Testis (tissue), 2 donors: ENCODE data around the gene NARS2.

Source experiments
- POLR2A ChIP-seq: fragments of 450-650 bp; IDR thresholded peaks from one replicate; pipeline ENCODE4 v1.6.1; 2017; ENCODE audit warnings: antibody characterized with exemption, mild to moderate bottlenecking, moderate library complexity
- TF ChIP-seq, protein P1 (sequence below), 3 experiments: fragments of 450-650 bp in 2 of 3; fragments of 200-600 bp in 1 of 3; sonication (generic) in 1 of 3; IDR thresholded peaks; one replicate each; pipeline ENCODE4 v1.5.1; 2016 to 2019; ENCODE audit warnings: antibody characterized with exemption in 3 of 3, mild to moderate bottlenecking in 2 of 3, moderate library complexity in 1 of 3

DNA sequence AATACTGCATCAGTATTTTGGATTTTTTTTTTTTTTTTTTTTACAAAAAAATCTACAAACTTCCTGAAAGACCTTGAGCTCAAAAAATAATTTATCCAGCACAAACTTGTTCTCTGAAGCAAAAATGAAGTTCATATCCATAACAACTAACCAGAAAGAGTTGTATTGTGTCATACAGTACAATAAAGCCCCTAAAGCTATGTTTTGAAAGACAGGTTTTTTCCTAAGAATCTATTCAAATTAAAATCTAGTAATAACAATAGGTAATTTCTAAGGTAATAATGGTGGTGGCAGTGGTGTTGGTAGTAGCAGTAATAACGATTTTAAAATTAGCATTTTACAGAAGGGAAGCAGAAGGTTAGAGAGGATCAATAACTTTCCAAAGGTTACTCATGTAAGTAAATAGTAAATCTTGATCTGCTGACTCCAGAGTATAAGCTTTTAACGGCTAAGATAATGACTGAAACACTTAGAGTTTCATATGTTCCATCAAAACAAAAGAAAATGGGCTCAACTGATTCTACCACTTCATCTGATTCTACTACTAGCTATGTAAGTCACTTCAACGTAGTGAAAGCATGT is 103.7 kb downstream of the NARS2 start:
- TF ChIP-seq POLR2A = no peak
- TF ChIP-seq, protein P1, sequence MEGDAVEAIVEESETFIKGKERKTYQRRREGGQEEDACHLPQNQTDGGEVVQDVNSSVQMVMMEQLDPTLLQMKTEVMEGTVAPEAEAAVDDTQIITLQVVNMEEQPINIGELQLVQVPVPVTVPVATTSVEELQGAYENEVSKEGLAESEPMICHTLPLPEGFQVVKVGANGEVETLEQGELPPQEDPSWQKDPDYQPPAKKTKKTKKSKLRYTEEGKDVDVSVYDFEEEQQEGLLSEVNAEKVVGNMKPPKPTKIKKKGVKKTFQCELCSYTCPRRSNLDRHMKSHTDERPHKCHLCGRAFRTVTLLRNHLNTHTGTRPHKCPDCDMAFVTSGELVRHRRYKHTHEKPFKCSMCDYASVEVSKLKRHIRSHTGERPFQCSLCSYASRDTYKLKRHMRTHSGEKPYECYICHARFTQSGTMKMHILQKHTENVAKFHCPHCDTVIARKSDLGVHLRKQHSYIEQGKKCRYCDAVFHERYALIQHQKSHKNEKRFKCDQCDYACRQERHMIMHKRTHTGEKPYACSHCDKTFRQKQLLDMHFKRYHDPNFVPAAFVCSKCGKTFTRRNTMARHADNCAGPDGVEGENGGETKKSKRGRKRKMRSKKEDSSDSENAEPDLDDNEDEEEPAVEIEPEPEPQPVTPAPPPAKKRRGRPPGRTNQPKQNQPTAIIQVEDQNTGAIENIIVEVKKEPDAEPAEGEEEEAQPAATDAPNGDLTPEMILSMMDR (IDR thresholded peaks at IDR 0.05) = no peak
